Activated B cell treated with CpG ODN at 0.5 μM for 24 hours (primary cell): Measurements from ENCODE around the gene ANKRD27. TPM values are rescaled to one million over a fixed set of nuclear protein-coding genes. Genes with fewer than 3 reads are reported as not detected.

Experiments
- ATAC-seq: fragments of 200-7000 bp; cut with Tn5 transposase; one replicate; pipeline ENCODE4 v1.10.0; 2021; ENCODE audit warnings: low read depth, mild to moderate bottlenecking, moderate library complexity
- CTCF ChIA-PET: fragments of 350-600 bp; sonication (Branson Sonifier 250); formaldehyde crosslinking; loops from one replicate; lab custom pipeline; 2021; ENCODE audit warnings: antibody characterized with exemption; lab: Charles Lee
- POLR2A ChIA-PET: fragments of 350-600 bp; sonication (Branson Sonifier 250); formaldehyde crosslinking; loops from one replicate; lab custom pipeline; 2021; ENCODE audit warnings: antibody characterized with exemption; lab: Charles Lee
- DNase-seq: peaks from one replicate; pipeline ENCODE4 v3.0.0; 2022
- H3K27ac Mint-ChIP-seq: one replicate; pipeline ENCODE4 v1.8.0; 2020; ENCODE audit warnings: mixed read lengths
- H3K27me3 Mint-ChIP-seq: one replicate; pipeline ENCODE4 v1.8.0; 2021; ENCODE audit warnings: mixed read lengths
- H3K36me3 Mint-ChIP-seq: one replicate; pipeline ENCODE4 v1.8.0; 2021; ENCODE audit warnings: low read depth, mixed read lengths
- H3K4me1 Mint-ChIP-seq: one replicate; pipeline ENCODE4 v1.8.0; 2021; ENCODE audit warnings: mixed read lengths
- H3K4me3 Mint-ChIP-seq: one replicate; pipeline ENCODE4 v1.8.0; 2020; ENCODE audit warnings: mild to moderate bottlenecking, mixed read lengths
- H3K9me3 Mint-ChIP-seq: one replicate; pipeline ENCODE4 v1.8.0; 2020; ENCODE audit warnings: mixed read lengths
- intact Hi-C: fragments of 100-400 bp; cut with micrococcal nuclease; formaldehyde crosslinking; loops from one replicate; pipeline ENCODE4 v1.15.1; 2024
- total RNA-seq: library from RNA; stranded (reverse); gene quantifications from 2 replicates; pipeline ENCODE4 v1.2.3, GENCODE V29; 2022
- TF ChIP-seq, protein P1 (sequence below): fragments of 200-600 bp; IDR thresholded peaks from one replicate; pipeline ENCODE4 v1.8.0; 2022; ENCODE audit warnings: antibody characterized with exemption, mild to moderate bottlenecking

The ANKRD27 gene
- total RNA-seq, 1 donor from 2014 or later = 44.7 TPM

DNA sequence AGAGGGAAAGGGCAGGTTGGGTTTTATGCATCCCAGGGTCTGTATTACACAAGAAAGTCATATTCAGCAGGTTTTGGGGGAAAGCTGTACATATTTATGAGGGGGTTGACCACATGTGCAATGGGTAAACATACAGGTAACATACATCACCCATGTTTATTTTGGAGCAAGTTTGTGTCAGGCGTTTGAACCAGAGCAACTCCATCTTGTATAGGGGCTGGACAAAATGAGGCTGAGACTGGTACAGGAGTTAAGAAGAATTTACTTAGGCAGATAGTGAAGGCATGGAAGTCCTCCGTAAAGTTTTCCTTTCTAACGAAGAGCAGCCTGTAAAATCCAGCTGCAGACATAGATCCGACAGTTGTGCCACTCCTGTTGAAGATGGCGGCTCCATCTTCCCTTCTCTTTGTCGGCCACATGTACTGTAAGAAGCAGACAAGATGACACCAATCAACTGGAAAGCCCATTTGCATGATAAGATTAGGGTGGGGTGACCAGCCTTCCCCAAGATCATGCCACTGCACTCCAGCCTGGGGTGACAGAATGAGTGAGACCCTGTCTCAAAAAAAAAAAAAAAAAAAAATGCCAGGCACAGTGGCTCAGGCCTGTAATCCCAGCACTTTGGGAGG lies 12.0 kb upstream of the ANKRD27 start:
- no peak for DNase-seq
- Mint-ChIP-seq H3K27ac (no peak overlapping the region), H3K9me3 (no peaks in the 10 kb centered on the region), H3K27me3 (peaks cover 3% of the 10 kb centered on the region), H3K4me1 (peaks cover 8% of the 10 kb centered on the region), H3K4me3 (no peak overlapping the region), H3K36me3 (no peaks in the 10 kb centered on the region)
- ChIA-PET CTCF (no interaction called here), POLR2A (no interaction called here)
- TF ChIP-seq, protein P1, sequence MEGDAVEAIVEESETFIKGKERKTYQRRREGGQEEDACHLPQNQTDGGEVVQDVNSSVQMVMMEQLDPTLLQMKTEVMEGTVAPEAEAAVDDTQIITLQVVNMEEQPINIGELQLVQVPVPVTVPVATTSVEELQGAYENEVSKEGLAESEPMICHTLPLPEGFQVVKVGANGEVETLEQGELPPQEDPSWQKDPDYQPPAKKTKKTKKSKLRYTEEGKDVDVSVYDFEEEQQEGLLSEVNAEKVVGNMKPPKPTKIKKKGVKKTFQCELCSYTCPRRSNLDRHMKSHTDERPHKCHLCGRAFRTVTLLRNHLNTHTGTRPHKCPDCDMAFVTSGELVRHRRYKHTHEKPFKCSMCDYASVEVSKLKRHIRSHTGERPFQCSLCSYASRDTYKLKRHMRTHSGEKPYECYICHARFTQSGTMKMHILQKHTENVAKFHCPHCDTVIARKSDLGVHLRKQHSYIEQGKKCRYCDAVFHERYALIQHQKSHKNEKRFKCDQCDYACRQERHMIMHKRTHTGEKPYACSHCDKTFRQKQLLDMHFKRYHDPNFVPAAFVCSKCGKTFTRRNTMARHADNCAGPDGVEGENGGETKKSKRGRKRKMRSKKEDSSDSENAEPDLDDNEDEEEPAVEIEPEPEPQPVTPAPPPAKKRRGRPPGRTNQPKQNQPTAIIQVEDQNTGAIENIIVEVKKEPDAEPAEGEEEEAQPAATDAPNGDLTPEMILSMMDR = no peak
- ATAC-seq = no peak
- intact Hi-C loops = no loop called here

GRCh38 chr19:32682317-32682716 lies 7.3 kb upstream of the ANKRD27 start:
- CTCF ChIA-PET = interaction anchor here (1.2 kb wide), 1 partner anchor 82 kb away, joined by 3 read pairs; no protein-coding TSS in a partner anchor
- ATAC-seq (no peak), DNase-seq (no peak)
- Mint-ChIP-seq H3K36me3 (no peaks in the 10 kb centered on the region), H3K9me3 (no peaks in the 10 kb centered on the region), H3K27me3 (peaks cover 14% of the 10 kb centered on the region), H3K27ac (no peak overlapping the region), H3K4me1 (peaks cover 2% of the 10 kb centered on the region), H3K4me3 (no peak overlapping the region)
- POLR2A ChIA-PET = no interaction called here
- intact Hi-C loops = no loop called here
- TF ChIP-seq, protein P1 = no peak

DNA sequence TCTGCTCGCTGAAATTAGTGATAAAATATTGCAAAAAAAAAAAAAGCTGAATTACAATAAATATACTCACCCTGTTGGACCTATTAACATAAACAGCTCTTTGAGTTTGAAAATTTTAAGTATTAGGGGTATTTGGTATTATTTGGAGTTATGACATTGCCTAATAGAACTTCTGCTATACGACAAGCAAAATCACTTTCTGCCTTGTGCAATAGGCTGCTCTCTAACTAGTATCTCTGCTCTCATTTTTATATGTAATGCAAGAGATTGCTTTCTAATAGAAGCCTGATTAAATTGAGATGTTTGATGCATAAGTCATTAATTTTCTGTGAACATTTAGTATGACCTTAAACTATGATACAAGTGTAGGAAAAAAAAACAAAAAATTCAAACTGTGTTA lies 6.0 kb upstream of the ANKRD27 start:
- Mint-ChIP-seq H3K9me3 (no peaks in the 10 kb centered on the region), H3K4me1 (peaks cover 5% of the 10 kb centered on the region), H3K27ac (no peak overlapping the region), H3K4me3 (no peak overlapping the region), H3K36me3 (no peaks in the 10 kb centered on the region), H3K27me3 (peaks cover 19% of the 10 kb centered on the region)
- ChIA-PET CTCF (no interaction called here), POLR2A (no interaction called here)
- TF ChIP-seq, protein P1 = no peak
- ATAC-seq (no peak), DNase-seq (no peak)
- intact Hi-C loops = no loop called here

GRCh38 chr19:32677657-32678056 lies 2.7 kb upstream of the ANKRD27 start:
- H3K4me3 Mint-ChIP-seq = peak overlapping the region; percentile 55
- intact Hi-C loops = loop anchor here (5.0 to 10.0 kb wide), 3 partner anchors 270 to 697 kb away; partner anchors contain the start of genes CEBPG, DPY19L3 and RHPN2
- DNase-seq = no peak
- ChIA-PET CTCF (no interaction called here), POLR2A (interaction anchor here (3.0 kb wide), 1 partner anchor 14 kb away, joined by 28 read pairs; the partner anchor contains the start of gene NUDT19)
- H3K27ac Mint-ChIP-seq = no peak overlapping the region
- peaks cover 18% of the 10 kb centered on the region for H3K4me1 Mint-ChIP-seq
- ATAC-seq = no peak
- peaks cover 4% of the 10 kb centered on the region for H3K36me3 Mint-ChIP-seq
- peaks cover 19% of the 10 kb centered on the region for H3K27me3 Mint-ChIP-seq
- no peaks in the 10 kb centered on the region for H3K9me3 Mint-ChIP-seq
- TF ChIP-seq, protein P1 = no peak

- Mint-ChIP-seq H3K4me3 (peak overlapping the region; percentile 55), H3K27ac (peak overlapping the region; percentile 27), H3K4me1 (peaks cover 24% of the 10 kb centered on the region), H3K36me3 (peaks cover 4% of the 10 kb centered on the region), H3K27me3 (peaks cover 16% of the 10 kb centered on the region), H3K9me3 (no peaks in the 10 kb centered on the region)
- TF ChIP-seq, protein P1 = no peak
- no peak for ATAC-seq
- no peak for DNase-seq
- CTCF ChIA-PET = no interaction called here
- intact Hi-C loops = loop anchor here (5.0 to 10.0 kb wide), 3 partner anchors 270 to 698 kb away; partner anchors contain the start of genes CEBPG, DPY19L3 and RHPN2
- POLR2A ChIA-PET = interaction anchor here (3.0 kb wide), 1 partner anchor 15 kb away, joined by 28 read pairs; the partner anchor contains the start of gene NUDT19
Observed at GRCh38 chr19:32676895-32677359, 1.9 kb upstream of the ANKRD27 start.
